ENCODE results near the gene UBE2L3.
A peak's percentile ranks its signal among the peaks of the same experiment; 100 is the strongest.
"Not testable (repeated sequence)": the region's sequence is repeated elsewhere in the genome, so short reads cannot be mapped to it uniquely, and the experiment has no call there.

The UBE2L3 gene

DNA sequence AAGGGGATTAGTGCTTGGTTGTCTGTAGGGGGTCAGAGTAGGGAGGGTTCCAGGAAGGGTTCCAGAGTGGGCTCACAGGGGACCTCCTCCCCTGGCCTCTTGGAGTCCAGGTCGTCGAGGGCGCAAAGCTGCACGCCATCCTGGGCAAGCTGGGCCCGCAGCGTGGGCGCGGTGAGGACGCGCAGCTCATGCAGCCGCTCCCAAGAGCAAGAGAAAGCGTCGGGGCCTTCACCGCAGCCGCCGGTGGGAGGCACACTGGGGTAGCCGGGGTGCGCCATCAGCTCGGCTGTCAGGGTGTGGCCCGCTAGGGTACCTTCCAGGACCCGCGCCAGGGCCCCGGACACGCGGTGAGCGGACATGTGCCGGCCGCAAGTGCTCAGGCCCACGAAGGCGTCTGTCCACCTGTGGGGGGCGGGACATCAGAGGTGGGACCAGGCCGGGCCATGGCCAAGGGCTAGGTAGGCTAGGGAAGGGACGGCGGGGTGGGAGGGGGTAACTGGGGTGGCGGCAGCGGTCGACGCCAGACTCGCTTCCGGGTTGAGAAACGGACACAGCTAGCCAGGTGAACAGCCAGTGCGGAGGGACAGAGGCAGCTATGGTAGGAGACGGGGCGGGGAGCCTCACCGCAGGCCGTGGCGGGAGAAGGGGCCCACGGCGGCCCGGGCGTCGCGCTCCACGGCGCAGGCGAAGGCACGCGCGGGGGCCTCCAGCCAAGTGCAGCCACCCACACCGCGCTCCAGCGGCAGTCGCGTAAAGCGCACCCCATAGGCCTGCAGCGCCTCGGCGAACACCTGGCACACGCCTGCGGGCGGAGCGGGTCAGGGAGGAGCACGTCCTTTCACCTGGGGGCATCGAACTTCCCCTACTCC lies 61.1 kb downstream of the UBE2L3 start:
- no peak for DNase-seq

DNA sequence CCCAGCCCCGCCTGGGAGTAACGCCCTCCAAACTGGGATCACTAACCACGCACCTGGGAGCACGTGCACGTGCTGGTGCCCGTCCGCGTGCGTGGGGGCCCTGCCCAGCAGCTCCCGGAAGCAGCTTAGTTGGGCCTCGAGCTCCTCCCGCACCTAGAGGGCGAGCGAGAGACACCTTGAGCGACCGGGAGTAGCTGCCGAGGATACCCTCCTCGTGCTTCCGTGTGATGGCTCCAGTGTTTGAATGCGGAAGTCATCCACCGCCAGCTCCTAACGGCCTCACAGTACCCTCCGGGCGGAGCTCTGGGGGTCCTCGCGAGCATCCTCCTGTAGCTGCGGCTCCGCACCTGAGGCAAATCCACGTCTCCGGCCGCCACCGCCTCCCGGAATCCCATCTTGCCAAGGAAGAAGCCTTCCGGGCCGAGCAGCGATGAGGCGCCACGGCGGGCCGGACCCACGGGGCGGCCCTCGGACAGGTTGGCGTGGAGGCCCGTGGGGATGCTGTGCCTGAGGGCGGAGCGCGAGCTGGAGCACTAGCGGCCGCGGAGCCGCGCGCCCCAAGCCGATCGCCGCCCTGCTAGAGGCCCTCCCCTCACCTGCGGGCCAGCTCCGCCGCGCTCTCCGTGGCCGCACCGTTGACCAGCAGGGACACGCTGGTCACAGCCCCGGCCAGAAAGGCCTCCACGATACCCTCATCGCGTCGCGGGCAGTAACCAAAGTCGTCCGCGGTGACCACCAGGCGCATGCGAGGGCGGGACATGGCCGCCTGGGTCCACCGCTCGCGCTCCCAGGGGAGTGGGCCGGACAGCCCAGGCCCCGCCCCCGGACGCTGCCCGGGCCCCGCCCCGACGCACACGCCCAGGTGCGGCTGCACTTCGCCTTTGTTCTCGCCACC lies 62.0 kb downstream of the UBE2L3 start, which contains the start of gene YDJC:
Gene YDJC, minus strand, starts transcription at position 768 of the 895 bp plus-strand sequence. Its CDS starts 8 bp downstream, at position 760.
- peak; percentile 75 for DNase-seq

DNA sequence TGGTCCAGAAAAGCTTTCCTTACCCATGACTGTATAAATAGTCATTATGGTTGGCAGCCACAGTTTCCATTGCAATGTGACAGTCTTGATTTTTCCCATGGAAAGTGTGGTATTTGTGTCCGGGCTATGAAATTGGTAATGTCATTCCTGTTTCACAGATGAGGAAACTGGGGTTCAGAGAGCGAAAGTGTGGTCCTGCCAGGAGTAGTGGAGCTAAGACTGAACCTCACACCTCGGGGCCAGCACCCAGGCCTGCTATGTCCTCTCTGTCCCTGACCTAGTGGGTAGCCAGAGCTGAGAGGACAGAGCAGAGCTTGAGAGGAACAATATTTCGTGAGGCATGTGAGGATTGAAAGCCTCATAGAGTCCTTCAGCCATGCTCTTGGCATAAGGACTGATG lies 63.5 kb downstream of the UBE2L3 start:
- DNase-seq, result no peak

DNA sequence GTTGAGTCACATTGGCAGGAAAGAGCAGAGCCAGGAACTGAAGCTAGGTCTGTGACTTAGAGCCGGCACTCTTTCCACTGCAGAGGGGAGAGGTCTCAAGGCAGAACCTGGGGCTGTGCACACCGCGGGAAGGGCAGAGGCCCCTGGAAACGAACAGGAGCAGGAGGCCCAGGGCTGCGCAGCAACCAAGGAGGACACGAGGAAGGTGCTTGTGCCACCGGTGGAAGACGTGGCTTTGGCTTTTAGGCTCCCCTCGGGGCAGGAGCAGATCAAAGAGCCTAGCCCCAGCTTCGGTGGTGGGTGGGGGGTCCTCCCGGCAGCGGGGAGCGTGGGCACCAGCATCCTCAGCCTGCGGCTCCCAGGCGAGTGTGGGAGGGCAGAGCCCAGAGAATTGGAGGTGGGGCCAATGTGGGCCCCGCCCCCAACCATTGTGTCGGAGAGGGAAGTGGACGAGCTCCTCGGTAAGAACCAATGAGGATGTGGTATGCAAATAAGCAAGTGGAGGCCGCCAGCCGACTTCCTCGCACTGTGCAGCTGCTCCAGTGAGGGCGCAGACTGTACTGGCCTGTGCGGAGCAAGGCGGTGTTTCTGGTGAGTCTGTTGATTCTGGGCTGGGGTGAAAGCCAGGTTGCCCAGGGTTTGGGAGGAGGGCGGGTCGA lies 64.9 kb downstream of the UBE2L3 start, which contains the start of gene CCDC116:
Gene CCDC116, plus strand, starts transcription at position 524 of the 659 bp plus-strand sequence. CDS start 422 bp downstream, outside the sequence.
- peak; percentile 18 for DNase-seq

DNA sequence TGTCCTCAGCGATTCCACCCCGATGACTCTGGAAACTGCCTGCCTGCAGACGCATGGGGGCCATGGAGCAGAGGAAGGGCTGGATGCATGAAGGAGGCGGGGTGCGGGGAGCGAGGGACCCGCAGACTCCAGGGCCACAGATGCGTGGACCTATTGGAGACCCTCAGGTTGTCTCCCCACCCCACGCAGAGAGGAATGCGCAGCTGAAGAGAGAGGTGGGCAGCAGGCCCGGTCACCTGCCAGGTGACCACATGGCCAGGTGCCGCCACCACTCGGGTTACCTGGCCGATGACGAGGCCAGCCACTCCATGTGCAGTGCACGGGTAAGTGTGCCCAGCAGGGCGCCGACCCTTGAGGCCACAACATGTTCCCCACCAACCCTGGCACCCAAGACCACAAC lies 65.4 kb downstream of the UBE2L3 start:
- no peak for DNase-seq

DNA sequence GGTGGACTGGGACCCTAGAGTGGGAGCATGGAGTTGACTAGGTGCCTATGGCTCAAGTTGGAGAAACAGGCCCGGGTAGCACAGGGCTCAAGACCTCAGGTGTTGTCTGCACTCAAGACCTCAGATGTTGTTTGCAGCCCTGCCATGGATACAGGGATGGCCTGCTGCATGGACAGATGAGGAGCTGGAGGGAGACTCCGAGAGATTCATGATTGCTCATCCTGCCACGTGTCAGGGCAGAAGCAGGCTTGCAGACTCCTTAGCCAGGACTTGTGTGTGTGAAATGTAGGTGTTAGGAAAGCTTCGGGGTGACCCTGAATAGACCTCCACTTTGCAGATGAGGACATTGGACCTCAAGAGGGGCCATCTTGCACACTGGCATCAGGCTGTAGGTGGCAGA lies 66.0 kb downstream of the UBE2L3 start:
- no peak for DNase-seq

DNA sequence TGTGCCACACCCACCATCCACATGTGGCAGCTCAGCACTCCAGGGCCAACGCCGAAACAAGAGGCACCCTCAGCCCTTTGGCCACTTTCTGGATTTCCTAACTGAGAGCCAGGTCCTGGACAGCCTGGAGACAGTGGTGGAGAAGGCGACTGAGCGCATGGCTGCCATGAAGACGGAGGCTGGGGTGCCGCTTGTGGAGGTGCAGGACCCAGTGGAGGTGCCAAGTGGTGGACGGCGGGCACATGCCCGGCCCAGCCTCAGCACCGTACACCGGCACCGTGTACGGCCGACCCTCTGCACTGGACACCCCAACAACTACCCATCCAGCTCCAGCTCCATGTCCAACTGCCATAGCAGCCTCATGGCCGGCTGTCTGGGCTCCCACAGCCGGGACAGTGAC lies 66.6 kb downstream of the UBE2L3 start:
- DNase-seq, result no peak

DNA sequence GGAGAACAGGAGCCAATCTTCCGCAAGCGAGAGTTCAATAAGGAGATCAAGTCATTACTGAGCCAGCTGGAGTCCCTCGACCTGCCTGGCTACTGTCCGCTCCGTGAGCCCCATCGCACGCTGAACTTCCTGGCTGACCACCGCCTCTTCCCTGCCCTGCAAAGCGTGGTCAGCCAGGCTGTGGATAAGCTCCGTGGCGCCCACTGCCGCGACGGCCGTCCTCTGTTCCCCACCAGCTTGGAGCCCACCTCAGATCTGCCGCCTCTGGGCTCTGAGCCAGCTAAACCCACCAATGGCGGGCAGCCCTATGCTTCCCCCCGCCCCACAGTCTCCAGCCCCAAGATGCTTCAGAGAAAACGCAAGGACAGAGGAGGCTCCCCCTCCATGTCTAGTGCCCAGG lies 67.3 kb downstream of the UBE2L3 start:
- DNase-seq, result no peak

DNA sequence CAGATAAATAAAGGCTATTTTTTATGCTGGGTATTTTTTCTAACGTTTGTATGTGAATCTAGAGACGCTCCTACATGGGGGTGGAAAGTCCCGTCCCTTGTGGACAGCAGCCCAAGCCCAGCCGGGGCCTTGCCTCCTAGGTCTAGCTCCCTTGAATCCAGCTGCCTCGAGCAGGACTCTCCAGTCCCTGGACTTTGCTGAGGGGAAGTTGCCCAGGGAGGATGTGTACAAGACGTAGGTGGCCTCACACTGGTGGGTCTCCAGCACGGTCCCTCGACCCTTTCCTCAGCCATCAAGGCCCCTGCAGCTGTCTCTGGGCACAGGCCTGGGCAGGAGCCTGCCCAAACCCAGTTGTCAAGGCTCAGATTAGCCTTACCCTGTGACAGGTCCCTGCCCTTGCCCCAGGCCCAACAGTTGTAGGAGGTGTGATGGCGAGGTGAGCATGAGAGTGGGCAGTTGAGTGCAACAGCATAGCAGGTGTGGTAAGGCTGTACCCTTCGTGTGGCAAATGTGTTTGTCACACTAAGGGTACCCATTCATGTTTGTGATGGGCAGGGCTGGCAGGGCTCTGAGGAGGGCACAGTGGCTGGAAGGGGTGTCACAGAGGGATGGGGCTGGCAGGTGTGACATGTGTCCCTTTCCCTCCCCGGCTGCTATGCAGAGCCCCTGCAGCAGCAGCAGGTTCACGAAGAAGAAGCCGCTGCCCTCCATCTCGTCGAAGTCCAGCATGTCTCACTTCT lies 68.4 kb downstream of the UBE2L3 start:
- no peak for DNase-seq

DNA sequence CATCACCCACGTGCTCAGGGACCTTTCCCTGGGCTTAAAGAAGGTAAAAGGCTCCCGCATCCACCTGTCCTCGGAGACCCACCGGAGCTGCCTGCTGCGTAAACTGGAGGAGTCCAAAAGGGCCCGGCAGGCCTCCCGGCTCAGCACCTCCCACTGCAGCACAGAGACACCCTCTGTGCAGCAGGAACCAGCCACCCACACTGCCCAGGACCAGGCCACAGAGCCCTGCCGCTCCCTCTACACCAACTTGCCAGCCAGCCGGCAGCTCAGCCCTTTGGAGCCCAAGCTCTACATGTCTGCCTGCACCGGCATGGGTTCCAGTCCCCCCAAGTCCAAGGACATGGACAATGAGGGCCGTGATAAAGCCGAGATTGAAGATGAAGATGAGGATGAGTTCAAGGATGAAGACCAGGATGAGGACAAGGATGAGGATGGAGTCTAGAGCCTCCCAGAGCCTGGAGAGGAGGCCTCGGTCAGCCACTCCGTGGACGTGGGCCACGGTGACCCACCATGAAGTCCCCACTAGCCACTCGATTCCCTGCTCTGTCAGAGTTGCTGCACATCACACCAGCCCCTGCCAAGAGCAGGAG lies 69.2 kb downstream of the UBE2L3 start:
- no peak for DNase-seq

DNA sequence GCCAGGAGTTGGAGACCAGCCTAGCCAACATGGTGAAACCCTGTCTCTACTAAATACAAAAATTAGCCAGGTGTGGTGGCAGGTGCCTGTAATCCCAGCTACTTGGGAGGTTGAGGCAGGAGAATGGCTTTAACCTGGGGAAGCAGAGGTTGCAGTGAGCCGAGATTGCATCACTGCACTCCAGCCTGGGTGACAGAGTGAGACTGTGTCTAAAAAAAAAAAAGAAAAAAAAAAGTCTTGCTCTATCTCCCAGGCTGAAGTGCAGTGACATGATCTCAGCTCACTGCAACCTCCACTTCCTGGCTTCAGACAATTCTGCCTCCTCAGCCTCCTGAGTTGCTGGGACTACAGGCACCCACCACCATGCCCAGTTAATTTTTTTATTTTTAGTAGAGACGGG lies 69.9 kb downstream of the UBE2L3 start:
- not testable (repeated sequence) for DNase-seq

DNA sequence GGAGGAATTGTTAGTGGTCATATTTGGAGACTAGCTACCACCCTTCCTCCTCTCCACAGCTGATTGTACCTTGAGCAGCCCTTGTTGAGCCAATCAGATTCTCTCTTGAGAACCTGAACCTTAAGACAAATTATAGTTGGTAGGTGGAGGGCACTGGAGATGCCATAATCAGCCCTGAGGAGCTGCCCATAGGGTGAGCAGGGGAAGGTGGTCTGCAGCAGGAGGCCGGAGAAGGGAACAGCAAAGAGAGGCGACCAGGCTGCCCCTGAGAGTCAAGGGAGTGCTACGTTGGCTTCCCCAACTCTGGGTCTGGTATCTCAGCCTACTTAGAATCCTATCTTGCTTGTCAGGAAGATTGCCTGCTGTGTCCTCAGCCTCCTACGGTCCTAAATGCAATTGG lies 71.8 kb downstream of the UBE2L3 start:
- no peak for DNase-seq

DNA sequence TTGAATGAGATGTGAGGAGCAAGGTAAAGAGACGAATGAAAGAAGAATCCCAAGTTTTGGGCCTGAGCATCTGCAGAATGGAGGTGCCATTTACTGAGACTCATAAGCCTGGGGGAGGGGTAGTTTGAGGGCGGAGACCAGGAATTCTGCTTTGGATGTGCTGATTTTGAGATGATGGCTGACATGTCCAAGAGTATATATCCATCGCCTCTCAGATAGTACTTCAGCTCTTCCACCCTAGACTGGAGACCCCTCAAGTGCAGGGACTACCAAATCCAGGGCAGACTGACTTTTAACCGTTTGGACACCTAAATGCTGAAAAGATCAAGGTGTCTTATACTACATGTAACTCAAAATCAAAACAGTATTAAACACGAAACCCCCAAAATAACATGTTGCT lies 73.3 kb downstream of the UBE2L3 start:
- no peak for DNase-seq

DNA sequence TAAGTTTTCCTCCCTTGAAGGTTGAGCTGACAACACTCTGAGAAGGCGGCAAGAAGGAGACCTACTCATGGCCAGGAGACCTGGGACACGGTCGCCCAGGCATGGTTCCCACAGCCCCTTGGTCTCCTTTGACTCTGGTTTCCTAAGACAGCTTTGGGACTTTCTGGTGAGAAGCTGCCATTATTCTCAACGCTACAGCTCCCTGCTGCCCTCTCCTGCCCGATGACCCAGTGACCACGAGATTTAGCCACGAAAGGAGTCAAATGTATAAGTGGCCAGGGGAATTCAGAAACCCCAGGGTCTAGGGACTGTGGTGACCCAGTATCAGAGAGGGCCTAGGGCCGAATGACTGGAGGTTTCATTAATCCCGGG lies 73.9 kb downstream of the UBE2L3 start:
- DNase-seq, result peak; percentile 7

DNA sequence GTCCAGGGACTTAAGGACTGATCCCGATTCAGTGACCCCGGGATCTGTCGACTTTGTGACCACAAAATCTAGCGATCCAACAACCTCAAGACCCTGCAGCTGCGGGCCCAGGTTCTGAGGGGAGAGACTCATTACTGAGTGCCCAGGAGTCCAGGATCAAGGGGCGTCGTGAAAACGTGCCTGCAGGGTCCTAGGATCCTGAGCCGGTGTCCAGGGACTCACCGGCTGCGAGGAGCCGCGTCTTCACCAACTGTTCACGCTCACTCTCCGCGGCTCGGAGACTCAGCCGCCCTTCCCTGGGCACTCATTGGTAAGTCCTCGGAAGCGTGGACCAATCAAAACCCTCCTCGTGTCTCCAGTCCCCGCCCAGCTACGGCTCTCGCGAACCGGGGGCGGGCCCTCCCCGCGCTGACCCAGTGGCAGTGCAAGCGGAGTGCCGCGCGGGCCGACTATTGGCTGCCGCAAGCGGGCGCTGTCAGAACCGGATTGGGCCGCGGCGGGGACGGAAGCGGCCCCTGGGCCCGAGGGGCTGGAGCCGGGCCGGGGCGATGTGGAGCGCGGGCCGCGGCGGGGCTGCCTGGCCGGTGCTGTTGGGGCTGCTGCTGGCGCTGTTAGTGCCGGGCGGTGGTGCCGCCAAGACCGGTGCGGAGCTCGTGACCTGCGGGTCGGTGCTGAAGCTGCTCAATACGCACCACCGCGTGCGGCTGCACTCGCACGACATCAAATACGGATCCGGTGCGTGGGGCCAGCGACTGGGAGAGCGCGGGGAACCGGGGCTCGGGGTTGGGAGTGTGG lies 74.5 kb downstream of the UBE2L3 start, which contains the start of gene SDF2L1:
Gene SDF2L1, plus strand, starts transcription at position 514 of the 795 bp plus-strand sequence. Its CDS starts 35 bp downstream, at position 549.
- DNase-seq, result peak; percentile 91

DNA sequence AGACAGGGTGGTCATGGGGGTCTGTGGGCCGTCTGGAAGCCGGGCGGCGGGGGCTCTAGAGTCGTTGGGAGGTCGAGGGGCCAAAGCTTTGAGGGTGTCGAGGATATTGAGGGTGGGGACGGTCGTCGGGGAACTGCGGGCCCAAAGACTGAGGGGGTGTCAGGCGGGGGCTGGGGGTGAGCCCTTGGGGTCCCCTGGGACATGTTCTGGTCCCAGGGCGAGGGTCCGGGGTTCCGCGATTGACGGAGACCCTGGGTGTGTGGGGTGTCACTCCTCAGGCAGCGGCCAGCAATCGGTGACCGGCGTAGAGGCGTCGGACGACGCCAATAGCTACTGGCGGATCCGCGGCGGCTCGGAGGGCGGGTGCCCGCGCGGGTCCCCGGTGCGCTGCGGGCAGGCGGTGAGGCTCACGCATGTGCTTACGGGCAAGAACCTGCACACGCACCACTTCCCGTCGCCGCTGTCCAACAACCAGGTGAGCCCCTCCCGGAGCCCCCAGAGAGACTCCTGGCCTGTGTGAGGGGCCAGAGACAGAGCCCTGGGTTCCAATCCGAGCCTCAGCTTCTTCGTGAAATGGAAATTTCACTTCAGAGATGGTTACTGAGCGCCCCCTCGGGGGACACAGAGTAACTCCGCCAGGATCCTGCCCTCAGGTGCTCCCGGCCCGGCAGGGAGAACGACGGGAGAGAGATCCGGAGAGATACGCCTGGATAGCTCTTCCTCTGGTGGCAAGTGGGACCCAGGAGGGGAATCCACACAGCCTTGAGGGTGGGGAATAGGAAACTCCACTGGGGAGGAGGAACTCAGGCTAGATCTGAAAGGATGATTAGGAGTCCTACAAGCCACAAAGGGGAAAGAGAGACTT lies 75.3 kb downstream of the UBE2L3 start:
- peak; percentile 35 for DNase-seq

DNA sequence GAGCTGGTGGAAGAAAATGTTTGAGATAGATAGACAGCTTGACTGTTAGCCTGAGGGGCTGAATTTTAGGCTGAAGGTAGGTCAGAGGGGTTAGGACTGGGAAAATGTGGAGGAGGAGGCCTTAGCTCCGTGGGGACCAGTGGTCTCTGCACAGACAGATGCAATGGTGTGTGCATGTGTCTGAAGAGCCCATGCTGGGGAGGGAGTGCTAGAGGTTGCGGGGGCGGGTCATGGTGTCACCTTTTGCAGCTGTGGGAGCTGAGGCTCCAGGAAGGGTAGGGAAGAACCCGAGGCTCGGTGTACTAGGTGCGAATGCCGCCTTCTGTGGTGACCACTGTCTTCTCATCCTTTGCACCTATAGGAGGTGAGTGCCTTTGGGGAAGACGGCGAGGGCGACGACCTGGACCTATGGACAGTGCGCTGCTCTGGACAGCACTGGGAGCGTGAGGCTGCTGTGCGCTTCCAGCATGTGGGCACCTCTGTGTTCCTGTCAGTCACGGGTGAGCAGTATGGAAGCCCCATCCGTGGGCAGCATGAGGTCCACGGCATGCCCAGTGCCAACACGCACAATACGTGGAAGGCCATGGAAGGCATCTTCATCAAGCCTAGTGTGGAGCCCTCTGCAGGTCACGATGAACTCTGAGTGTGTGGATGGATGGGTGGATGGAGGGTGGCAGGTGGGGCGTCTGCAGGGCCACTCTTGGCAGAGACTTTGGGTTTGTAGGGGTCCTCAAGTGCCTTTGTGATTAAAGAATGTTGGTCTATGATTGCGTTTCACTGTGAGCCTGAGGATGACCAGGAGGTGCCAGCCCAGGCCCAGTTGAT lies 76.2 kb downstream of the UBE2L3 start:
- no peak for DNase-seq

DNA sequence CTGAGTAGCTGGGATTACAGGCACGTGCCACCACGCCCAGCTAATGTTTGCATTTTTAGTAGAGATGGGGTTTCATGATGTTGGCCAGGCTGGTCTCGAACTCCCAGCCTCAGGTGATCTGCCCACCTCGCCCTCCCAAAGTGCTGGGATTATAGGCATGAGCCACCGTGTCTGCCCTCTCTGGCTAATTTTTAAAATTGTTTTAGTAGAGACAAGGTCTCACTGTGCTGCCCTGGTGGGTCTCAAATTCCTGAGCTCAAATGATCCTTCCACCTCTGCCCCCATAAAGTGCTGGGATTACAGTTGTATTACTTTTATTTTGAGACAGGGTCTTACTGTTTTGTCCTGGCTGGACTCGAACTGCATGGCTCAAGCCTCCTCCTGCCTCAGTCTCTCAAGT lies 78.0 kb downstream of the UBE2L3 start:
- not testable (repeated sequence) for DNase-seq

Measured in NCI-H748 treated with DMSO at 0.1 percent for 48 hours (cell line).